ENCODE results near the gene CD320. TPM values are rescaled to one million over a fixed set of nuclear protein-coding genes. Genes with fewer than 3 reads are reported as not detected.
A peak's percentile ranks its signal among the peaks of the same experiment; 100 is the strongest.
"Not testable (repeated sequence)": the region's sequence is repeated elsewhere in the genome, so short reads cannot be mapped to it uniquely, and the experiment has no call there.

Gene CD320
- total RNA-seq: 10 to 100 TPM; 42.0 to 49.8 TPM

DNA sequence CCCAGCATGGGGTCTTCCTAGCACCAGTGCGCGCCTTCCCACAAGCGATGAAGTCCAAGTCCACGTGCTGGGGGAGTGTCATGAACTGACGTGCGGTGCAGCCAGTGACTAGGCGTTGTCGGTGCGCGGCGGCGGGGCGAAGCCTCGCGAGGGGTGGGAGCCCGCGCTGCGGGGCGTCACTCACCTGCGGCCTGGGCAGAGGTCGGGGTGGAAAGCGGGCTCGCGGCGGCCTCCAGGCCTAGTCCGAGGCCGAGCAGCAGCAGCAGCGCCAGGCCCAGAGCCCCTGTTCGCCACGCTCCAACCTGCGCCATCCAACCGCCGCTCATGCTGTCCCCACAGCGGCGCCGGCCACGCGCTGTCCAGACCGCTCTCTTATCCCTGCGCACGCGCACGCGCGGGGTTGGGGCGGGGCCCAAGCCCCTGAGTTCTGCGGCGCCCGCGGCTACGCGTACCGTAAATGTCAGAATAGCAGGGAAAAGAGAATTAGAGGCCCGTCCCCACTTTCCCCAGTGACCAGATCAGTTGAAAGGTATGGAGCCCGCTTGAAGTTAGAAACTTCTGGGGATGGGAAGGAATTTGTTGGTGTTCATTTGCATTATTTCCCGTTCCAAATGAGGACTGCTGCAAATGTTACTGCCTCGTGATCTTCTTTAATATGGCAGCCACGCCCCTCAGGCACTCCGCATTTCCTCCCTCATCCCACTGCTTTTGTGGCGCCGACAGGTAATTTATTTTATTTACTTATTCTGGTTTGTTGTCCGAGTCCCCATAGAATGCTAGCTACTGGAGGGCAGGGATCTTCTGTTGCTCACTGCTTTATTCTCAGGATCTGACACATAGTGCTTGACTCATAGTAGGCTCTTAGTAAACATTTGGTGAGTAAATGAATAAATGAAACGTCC is at the start of gene CD320:
Gene CD320, minus strand, starts transcription at position 394 of the 902 bp plus-strand sequence. Its CDS starts 68 bp downstream, at position 326.
- ATAC-seq: peak; percentile 94
- peak; percentile 90 for DNase-seq
- Mint-ChIP-seq H3K27me3 (no peaks in the 10 kb centered on the region), H3K4me1 (peaks cover 33% of the 10 kb centered on the region), H3K9me3 (ENCODE audit: low read depth) (no peaks in the 10 kb centered on the region), H3K27ac (peak within 1 kb of the TSS; percentile 85), H3K36me3 (peaks cover 14% of the 10 kb centered on the region), H3K4me3 (peak within 1 kb of the TSS; percentile 86)
- CTCF ChIA-PET: interaction anchor here (0.8 to 1.3 kb wide), 2 partner anchors 11 to 15 kb away, joined by 3 to 6 read pairs; no protein-coding TSS in a partner anchor

DNA sequence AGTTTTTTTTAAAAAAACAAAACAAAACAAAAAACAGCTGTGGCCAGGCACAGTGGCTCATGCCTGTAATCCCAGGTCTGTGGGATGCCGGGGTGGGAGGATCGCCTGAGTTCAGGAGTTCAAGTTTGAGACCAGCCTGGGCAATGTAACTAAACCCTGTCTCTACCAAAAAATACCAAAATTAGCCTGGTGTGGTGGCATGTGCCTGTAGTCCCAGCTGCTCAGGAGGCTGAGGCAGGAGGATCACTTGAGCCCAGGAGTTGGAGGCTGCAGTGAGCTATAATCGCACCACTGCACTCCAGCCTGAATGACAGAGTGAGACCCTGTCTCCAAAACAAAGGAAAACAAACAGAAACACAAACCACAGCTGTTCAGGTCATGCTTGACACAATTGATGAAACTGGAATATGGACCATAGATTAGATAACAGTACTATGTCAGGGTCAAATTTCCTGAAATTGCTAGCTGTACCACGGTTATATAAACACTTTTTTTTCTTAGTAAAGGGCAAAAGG is 48.9 kb upstream of the CD320 start:
- CTCF ChIA-PET: interaction anchor here (1.1 to 1.6 kb wide), 2 partner anchors 9 to 229 kb away, joined by 3 to 4 read pairs; no protein-coding TSS in a partner anchor
- Mint-ChIP-seq H3K4me1 (peaks cover 10% of the 10 kb centered on the region), H3K27ac (no peak overlapping the region), H3K4me3 (no peak overlapping the region), H3K27me3 (peaks cover 9% of the 10 kb centered on the region), H3K36me3 (no peaks in the 10 kb centered on the region), H3K9me3 (ENCODE audit: low read depth) (peaks cover 3% of the 10 kb centered on the region)
- no peak for ATAC-seq
- no peak for DNase-seq

GRCh38 chr19:8355631-8356402 is 47.7 kb upstream of the CD320 start:
- Mint-ChIP-seq H3K4me1 (peaks cover 11% of the 10 kb centered on the region), H3K4me3 (no peak overlapping the region), H3K27me3 (peaks cover 13% of the 10 kb centered on the region), H3K36me3 (no peaks in the 10 kb centered on the region), H3K9me3 (ENCODE audit: low read depth) (peaks cover 3% of the 10 kb centered on the region), H3K27ac (no peak overlapping the region)
- ATAC-seq (no peak), DNase-seq (no peak)
- CTCF ChIA-PET: interaction anchor here (1.0 to 4.0 kb wide), 11 partner anchors 8 to 257 kb away, joined by 3 to 48 read pairs (median 6); partner anchors contain the start of genes ANGPTL4, KANK3 and RAB11B

DNA sequence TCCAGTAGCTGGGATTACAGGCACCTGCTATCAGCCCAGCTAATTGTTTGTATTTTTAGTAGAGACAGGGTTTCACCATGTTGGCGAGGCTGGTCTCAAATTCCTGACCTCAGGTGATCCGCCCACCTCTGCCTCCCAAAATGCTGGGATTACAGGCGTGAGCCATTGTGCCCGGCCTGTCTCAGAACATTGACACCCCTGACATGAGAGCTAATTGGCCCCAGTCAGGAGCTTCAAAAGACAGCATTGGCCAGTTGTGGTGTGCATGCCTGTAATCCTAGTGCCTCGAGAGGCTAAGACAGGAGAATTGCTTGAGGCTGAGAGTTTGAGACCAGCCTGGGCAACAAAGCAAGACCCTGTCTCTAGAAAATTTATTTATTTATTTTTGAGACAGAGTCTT is 44.7 kb upstream of the CD320 start:
- not testable (repeated sequence) for DNase-seq; ATAC-seq; H3K27ac Mint-ChIP-seq; H3K36me3 Mint-ChIP-seq; H3K4me3 Mint-ChIP-seq; H3K9me3 Mint-ChIP-seq (ENCODE audit: low read depth)
- CTCF ChIA-PET: interaction anchor here (0.6 to 4.0 kb wide), 30 partner anchors 10 to 489 kb away, joined by 3 to 48 read pairs (median 6); partner anchors contain the start of genes ANGPTL4, KANK3, MARCHF2 and MYO1F
- Mint-ChIP-seq H3K27me3 (peaks cover 17% of the 10 kb centered on the region), H3K4me1 (peaks cover 13% of the 10 kb centered on the region)

- Mint-ChIP-seq H3K27me3 (peaks cover 17% of the 10 kb centered on the region), H3K4me3 (no peak overlapping the region), H3K36me3 (no peaks in the 10 kb centered on the region), H3K27ac (no peak overlapping the region), H3K4me1 (peaks cover 13% of the 10 kb centered on the region), H3K9me3 (ENCODE audit: low read depth) (peaks cover 3% of the 10 kb centered on the region)
- ATAC-seq: no peak
- no peak for DNase-seq
- CTCF ChIA-PET: interaction anchor here (0.6 to 4.0 kb wide), 18 partner anchors 9 to 766 kb away, joined by 3 to 48 read pairs (median 11); partner anchors contain the start of genes ANGPTL4, KANK3, MARCHF2 and MYO1F
These were observed 44.1 kb upstream of the CD320 start for GRCh38 chr19:8352134-8352827.

- CTCF ChIA-PET: interaction anchor here (0.6 to 3.1 kb wide), 2 partner anchors 15 to 143 kb away, joined by 3 to 9 read pairs; no protein-coding TSS in a partner anchor
- not testable (repeated sequence) for H3K4me3 Mint-ChIP-seq; ATAC-seq; H3K9me3 Mint-ChIP-seq (ENCODE audit: low read depth); H3K27ac Mint-ChIP-seq; DNase-seq; H3K4me1 Mint-ChIP-seq; H3K36me3 Mint-ChIP-seq
- peaks cover 19% of the 10 kb centered on the region for H3K27me3 Mint-ChIP-seq
These were observed 41.6 kb upstream of the CD320 start for GRCh38 chr19:8349629-8350372.

GRCh38 chr19:8343483-8343844 is 35.3 kb upstream of the CD320 start:
- Mint-ChIP-seq H3K4me3 (peak overlapping the region; percentile 68), H3K27me3 (peaks cover 17% of the 10 kb centered on the region), H3K27ac (no peak overlapping the region), H3K36me3 (no peaks in the 10 kb centered on the region), H3K4me1 (peaks cover 15% of the 10 kb centered on the region), H3K9me3 (ENCODE audit: low read depth) (no peaks in the 10 kb centered on the region)
- CTCF ChIA-PET: interaction anchor here (0.6 to 5.9 kb wide), 3 partner anchors 9 to 112 kb away, joined by 3 to 48 read pairs (median 12); no protein-coding TSS in a partner anchor
- DNase-seq (no peak), ATAC-seq (no peak)

DNA sequence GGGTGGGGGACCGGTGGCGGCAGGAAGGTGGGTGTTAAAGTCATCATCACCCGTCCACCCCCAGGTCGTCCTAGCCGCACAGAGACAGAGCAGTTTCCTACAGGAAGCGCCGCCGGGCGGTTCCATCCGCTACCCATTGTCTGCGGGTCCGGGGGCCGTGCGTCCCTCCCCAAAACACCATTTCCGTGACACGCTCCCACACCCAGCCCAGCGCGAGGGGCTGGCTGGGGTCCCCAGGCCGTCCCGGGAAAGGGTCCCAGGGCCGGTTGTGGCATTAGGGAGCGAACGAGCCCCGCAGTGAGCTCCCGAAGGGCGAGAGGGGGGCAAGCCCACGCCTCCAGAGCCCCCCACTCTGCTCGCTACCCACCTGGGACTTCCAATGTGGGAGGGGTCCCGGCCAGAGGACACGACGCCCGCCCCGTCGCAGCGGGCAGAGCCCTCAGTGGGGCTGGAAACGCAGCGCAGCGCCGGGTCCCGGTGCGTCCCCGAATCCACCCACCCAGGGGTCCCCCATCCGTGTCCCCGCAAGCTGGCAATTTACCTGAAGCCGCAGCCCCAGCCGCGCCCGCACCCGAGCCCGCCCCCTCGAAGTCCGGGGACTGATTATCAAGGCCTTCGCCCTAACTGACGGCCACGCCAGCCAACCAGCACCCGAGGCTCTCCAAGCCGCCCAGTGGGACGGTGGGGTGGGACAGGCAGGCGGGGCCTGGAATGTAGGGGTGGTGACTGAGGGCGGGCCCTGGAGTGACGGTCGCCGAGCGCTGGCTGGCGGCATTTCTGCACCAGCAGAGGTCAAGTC is 34.7 kb upstream of the CD320 start, which contains the start of gene KANK3:
Gene KANK3, minus strand, starts transcription at position 579 of the 799 bp plus-strand sequence. CDS start 5,434 bp downstream, outside the sequence.
- Mint-ChIP-seq H3K9me3 (ENCODE audit: low read depth) (no peaks in the 10 kb centered on the region), H3K36me3 (no peaks in the 10 kb centered on the region), H3K4me1 (peaks cover 15% of the 10 kb centered on the region), H3K27ac (no peak within 1 kb of the TSS), H3K27me3 (peaks cover 21% of the 10 kb centered on the region), H3K4me3 (peak within 1 kb of the TSS; percentile 68)
- DNase-seq (peak; percentile 98), ATAC-seq (peak; percentile 100)
- CTCF ChIA-PET: interaction anchor here (0.6 to 5.9 kb wide), 4 partner anchors 8 to 112 kb away, joined by 3 to 48 read pairs (median 8); no protein-coding TSS in a partner anchor

GRCh38 chr19:8342316-8342683 is 34.1 kb upstream of the CD320 start:
- H3K4me3 Mint-ChIP-seq: peak overlapping the region; percentile 68
- H3K9me3 Mint-ChIP-seq (ENCODE audit: low read depth): no peaks in the 10 kb centered on the region
- H3K4me1 Mint-ChIP-seq: peaks cover 15% of the 10 kb centered on the region
- CTCF ChIA-PET: interaction anchor here (0.9 to 5.9 kb wide), 2 partner anchors 12 to 23 kb away, joined by 3 to 48 read pairs; no protein-coding TSS in a partner anchor
- peaks cover 25% of the 10 kb centered on the region for H3K27me3 Mint-ChIP-seq
- ATAC-seq (no peak), DNase-seq (no peak)
- H3K27ac Mint-ChIP-seq: no peak overlapping the region
- no peaks in the 10 kb centered on the region for H3K36me3 Mint-ChIP-seq

- peaks cover 27% of the 10 kb centered on the region for H3K27me3 Mint-ChIP-seq
- not testable (repeated sequence) for H3K4me3 Mint-ChIP-seq; H3K27ac Mint-ChIP-seq; DNase-seq; H3K36me3 Mint-ChIP-seq; H3K9me3 Mint-ChIP-seq (ENCODE audit: low read depth); ATAC-seq
- H3K4me1 Mint-ChIP-seq: peaks cover 15% of the 10 kb centered on the region
- CTCF ChIA-PET: interaction anchor here (1.0 to 5.9 kb wide), 5 partner anchors 13 to 398 kb away, joined by 3 to 48 read pairs (median 3); partner anchors contain the start of gene TIMM44
These were observed 33.3 kb upstream of the CD320 start for GRCh38 chr19:8341504-8341903.

Data from activated CD8-positive, alpha-beta memory T cell treated with anti-CD3 and anti-CD28 coated beads, Interleukin-2, amount 10 ng/mL, durations not matched to agents 7 days and 5 days (primary cell).